ENCODE results near the gene MELK. TPM values are rescaled to one million over a fixed set of nuclear protein-coding genes. Genes with fewer than 3 reads are reported as not detected.
A peak's percentile ranks its signal among the peaks of the same experiment; 100 is the strongest.
"Not testable (repeated sequence)": the region's sequence is repeated elsewhere in the genome, so short reads cannot be mapped to it uniquely, and the experiment has no call there.

MELK gene
- total RNA-seq, 1 experiment from 2014 or later, result 87.8 TPM

GRCh38 chr9:36559036-36559695 is 13.5 kb upstream of the MELK start:
- no TSS peak for BruUV-seq (replicated peaks)
- H3K27me3 ChIP-seq (replicated peaks; ENCODE audit: insufficient read depth, low read depth, low read length, poor library complexity), result no peaks in the 10 kb centered on the region
- no peak overlapping the region for H3K27ac ChIP-seq (ENCODE audit: low read depth, low read length, poor library complexity, severe bottlenecking)
- ChIA-PET CTCF (no interaction called here), POLR2A (ENCODE audit: low non-redundant PET) (no interaction called here)
- no peak overlapping the region for H3K4me3 ChIP-seq (ENCODE audit: low read depth, low read length, poor library complexity, severe bottlenecking)
- no peaks in the 10 kb centered on the region for H3K36me3 ChIP-seq (ENCODE audit: insufficient read depth, low read length, poor library complexity, severe bottlenecking)
- peak; percentile 12 for DNase-seq (ENCODE audit: low spot score)
- no peaks in the 10 kb centered on the region for H3K4me1 ChIP-seq (ENCODE audit: insufficient read depth, low read length, poor library complexity, severe bottlenecking)
- intact Hi-C loops (cut with micrococcal nuclease; ENCODE audit: unreplicated experiment), result loop anchor here (10.0 kb wide), 1 partner anchor 104 kb away; no protein-coding TSS in a partner anchor
- TF ChIP-seq CTCF (conservative IDR thresholded peaks at IDR 0.05; ENCODE audit: low read depth, low read length), result no peak
- no peak for TF ChIP-seq EZH2 (IDR thresholded peaks at IDR 0.05; ENCODE audit: borderline replicate concordance, low read depth, low read length, poor library complexity, severe bottlenecking)
- no peaks in the 10 kb centered on the region for H3K9me3 ChIP-seq (ENCODE audit: low read depth, low read length, poor library complexity, severe bottlenecking)

DNA sequence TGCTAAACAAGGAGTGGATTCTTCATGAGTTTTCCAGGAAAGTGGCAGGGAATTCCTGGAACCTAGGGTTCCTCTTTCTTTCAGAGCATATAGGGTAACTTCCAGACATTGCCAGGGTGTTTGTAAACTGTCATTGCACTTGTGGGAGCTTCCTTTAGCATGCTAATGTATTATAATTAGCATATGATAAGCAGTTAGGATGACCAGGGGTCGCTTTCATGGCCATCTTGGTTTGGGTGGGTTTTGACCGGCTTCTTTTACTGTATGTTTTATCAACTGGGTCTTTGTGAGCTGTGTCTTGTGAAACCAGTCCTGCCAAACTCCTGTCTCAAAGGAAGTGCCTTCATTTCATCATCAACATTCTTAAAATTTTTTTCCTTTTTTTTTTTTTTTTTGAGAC is 11.9 kb upstream of the MELK start:
- Histone ChIP-seq H3K27me3 (replicated peaks; ENCODE audit: insufficient read depth, low read depth, low read length, poor library complexity) (no peaks in the 10 kb centered on the region), H3K36me3 (ENCODE audit: insufficient read depth, low read length, poor library complexity, severe bottlenecking) (no peaks in the 10 kb centered on the region)
- DNase-seq (ENCODE audit: low spot score), result no peak

GRCh38 chr9:36562801-36563200 is 9.9 kb upstream of the MELK start:
- CTCF ChIA-PET; intact Hi-C loops (cut with micrococcal nuclease; ENCODE audit: unreplicated experiment); H3K4me1 ChIP-seq (ENCODE audit: insufficient read depth, low read length, poor library complexity, severe bottlenecking); H3K4me3 ChIP-seq (ENCODE audit: low read depth, low read length, poor library complexity, severe bottlenecking); BruUV-seq (replicated peaks); H3K27me3 ChIP-seq (replicated peaks; ENCODE audit: insufficient read depth, low read depth, low read length, poor library complexity); H3K27ac ChIP-seq (ENCODE audit: low read depth, low read length, poor library complexity, severe bottlenecking); DNase-seq (ENCODE audit: low spot score); H3K9me3 ChIP-seq (ENCODE audit: low read depth, low read length, poor library complexity, severe bottlenecking); POLR2A ChIA-PET (ENCODE audit: low non-redundant PET); H3K36me3 ChIP-seq (ENCODE audit: insufficient read depth, low read length, poor library complexity, severe bottlenecking): not testable (repeated sequence)

More for the DNA sequence above, 11.9 kb upstream of the MELK start:
- H3K4me1 ChIP-seq (ENCODE audit: insufficient read depth, low read length, poor library complexity, severe bottlenecking), result no peaks in the 10 kb centered on the region
- no TSS peak for BruUV-seq (replicated peaks)
- no peak for TF ChIP-seq EZH2 (IDR thresholded peaks at IDR 0.05; ENCODE audit: borderline replicate concordance, low read depth, low read length, poor library complexity, severe bottlenecking)
- POLR2A ChIA-PET (ENCODE audit: low non-redundant PET), result interaction anchor here (0.6 kb wide), 1 partner anchor 1875 kb away, joined by 8 read pairs; no protein-coding TSS in a partner anchor
- H3K27ac ChIP-seq (ENCODE audit: low read depth, low read length, poor library complexity, severe bottlenecking), result no peak overlapping the region
- no peak overlapping the region for H3K4me3 ChIP-seq (ENCODE audit: low read depth, low read length, poor library complexity, severe bottlenecking)
- CTCF ChIA-PET, result interaction anchor here (0.7 kb wide), 1 partner anchor 153 kb away, joined by 10 read pairs; no protein-coding TSS in a partner anchor
- H3K9me3 ChIP-seq (ENCODE audit: low read depth, low read length, poor library complexity, severe bottlenecking), result no peaks in the 10 kb centered on the region
- intact Hi-C loops (cut with micrococcal nuclease; ENCODE audit: unreplicated experiment), result no loop called here

DNA sequence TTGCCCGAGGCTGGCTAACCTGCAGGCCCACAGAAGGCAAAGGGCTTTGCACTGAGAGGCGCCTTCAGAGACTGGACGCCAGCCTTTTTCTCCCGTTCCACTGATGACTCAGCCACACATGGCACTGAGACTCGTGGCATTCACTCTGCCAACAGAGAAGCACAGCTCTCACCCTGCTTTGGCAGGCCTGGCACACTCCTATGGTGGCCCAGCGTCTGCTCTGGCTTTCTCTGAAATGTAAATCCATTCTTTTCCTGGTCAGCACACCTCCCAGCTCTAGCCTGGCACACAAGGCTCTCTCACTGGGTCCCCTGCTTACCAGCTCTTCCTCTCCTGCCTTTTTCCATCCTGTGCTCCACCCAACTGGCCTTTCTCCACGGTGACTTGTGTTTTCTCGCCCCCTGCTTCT is 5.9 kb upstream of the MELK start:
- intact Hi-C loops (cut with micrococcal nuclease; ENCODE audit: unreplicated experiment), result no loop called here
- Histone ChIP-seq H3K4me3 (ENCODE audit: low read depth, low read length, poor library complexity, severe bottlenecking) (no peak overlapping the region), H3K27ac (ENCODE audit: low read depth, low read length, poor library complexity, severe bottlenecking) (no peak overlapping the region), H3K4me1 (ENCODE audit: insufficient read depth, low read length, poor library complexity, severe bottlenecking) (no peaks in the 10 kb centered on the region), H3K27me3 (replicated peaks; ENCODE audit: insufficient read depth, low read depth, low read length, poor library complexity) (no peaks in the 10 kb centered on the region), H3K9me3 (ENCODE audit: low read depth, low read length, poor library complexity, severe bottlenecking) (no peaks in the 10 kb centered on the region), H3K36me3 (ENCODE audit: insufficient read depth, low read length, poor library complexity, severe bottlenecking) (no peaks in the 10 kb centered on the region)
- TF ChIP-seq CTCF (conservative IDR thresholded peaks at IDR 0.05; ENCODE audit: low read depth, low read length) (no peak), EZH2 (IDR thresholded peaks at IDR 0.05; ENCODE audit: borderline replicate concordance, low read depth, low read length, poor library complexity, severe bottlenecking) (no peak)
- BruUV-seq (replicated peaks), result no TSS peak
- no peak for DNase-seq (ENCODE audit: low spot score)
- CTCF ChIA-PET, result no interaction called here
- POLR2A ChIA-PET (ENCODE audit: low non-redundant PET), result no interaction called here

GRCh38 chr9:36568681-36569080 is 4.0 kb upstream of the MELK start:
- H3K27ac ChIP-seq (ENCODE audit: low read depth, low read length, poor library complexity, severe bottlenecking); H3K27me3 ChIP-seq (replicated peaks; ENCODE audit: insufficient read depth, low read depth, low read length, poor library complexity); H3K36me3 ChIP-seq (ENCODE audit: insufficient read depth, low read length, poor library complexity, severe bottlenecking); H3K4me1 ChIP-seq (ENCODE audit: insufficient read depth, low read length, poor library complexity, severe bottlenecking); DNase-seq (ENCODE audit: low spot score); POLR2A ChIA-PET (ENCODE audit: low non-redundant PET); CTCF ChIA-PET; H3K9me3 ChIP-seq (ENCODE audit: low read depth, low read length, poor library complexity, severe bottlenecking); intact Hi-C loops (cut with micrococcal nuclease; ENCODE audit: unreplicated experiment); BruUV-seq (replicated peaks); H3K4me3 ChIP-seq (ENCODE audit: low read depth, low read length, poor library complexity, severe bottlenecking): not testable (repeated sequence)
